Hepatocyte (in vitro differentiated cells): ENCODE results near the gene SLAMF8.

ENCODE experiments used
- EZH2phosphoT487 ChIP-seq: fragments of 200-600 bp; sonication (generic); IDR thresholded peaks from one replicate; pipeline ENCODE4 v1.6.1; 2018; ENCODE audit warnings: antibody characterized with exemption, mild to moderate bottlenecking, low read depth, moderate library complexity; ENCODE audit not compliant: unreplicated experiment, severe bottlenecking
- TF ChIP-seq, protein P1 (sequence below): fragments of 200-600 bp; sonication (generic); IDR thresholded peaks from 2 replicates; pipeline ENCODE4 v1.5.1; 2016; ENCODE audit warnings: antibody characterized with exemption, mild to moderate bottlenecking; ENCODE audit not compliant: poor library complexity

DNA sequence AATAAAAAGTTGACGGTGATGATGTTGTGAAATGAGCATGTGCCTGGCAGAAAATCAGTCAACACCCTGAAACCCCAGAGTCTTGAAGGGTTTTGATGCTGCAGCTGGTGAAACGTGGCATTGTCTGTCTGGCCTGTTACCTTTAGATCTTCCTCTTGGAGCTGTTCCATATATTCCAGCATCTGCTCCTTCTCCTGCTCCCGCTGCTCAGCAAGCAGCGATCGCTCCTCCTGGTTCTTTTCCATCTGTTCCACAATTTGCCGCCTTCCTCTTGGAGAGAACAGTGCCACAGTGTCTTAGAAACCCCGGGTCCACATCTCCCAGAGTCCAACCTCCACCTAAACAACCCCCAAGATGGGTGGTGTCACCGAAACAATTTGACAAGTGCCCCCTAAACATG, 57.6 kb downstream of the SLAMF8 start:
- TF ChIP-seq, protein P1, sequence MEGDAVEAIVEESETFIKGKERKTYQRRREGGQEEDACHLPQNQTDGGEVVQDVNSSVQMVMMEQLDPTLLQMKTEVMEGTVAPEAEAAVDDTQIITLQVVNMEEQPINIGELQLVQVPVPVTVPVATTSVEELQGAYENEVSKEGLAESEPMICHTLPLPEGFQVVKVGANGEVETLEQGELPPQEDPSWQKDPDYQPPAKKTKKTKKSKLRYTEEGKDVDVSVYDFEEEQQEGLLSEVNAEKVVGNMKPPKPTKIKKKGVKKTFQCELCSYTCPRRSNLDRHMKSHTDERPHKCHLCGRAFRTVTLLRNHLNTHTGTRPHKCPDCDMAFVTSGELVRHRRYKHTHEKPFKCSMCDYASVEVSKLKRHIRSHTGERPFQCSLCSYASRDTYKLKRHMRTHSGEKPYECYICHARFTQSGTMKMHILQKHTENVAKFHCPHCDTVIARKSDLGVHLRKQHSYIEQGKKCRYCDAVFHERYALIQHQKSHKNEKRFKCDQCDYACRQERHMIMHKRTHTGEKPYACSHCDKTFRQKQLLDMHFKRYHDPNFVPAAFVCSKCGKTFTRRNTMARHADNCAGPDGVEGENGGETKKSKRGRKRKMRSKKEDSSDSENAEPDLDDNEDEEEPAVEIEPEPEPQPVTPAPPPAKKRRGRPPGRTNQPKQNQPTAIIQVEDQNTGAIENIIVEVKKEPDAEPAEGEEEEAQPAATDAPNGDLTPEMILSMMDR, result no peak
- TF ChIP-seq EZH2phosphoT487, result no peak
